ENCODE data around the gene CYBRD1.

Gene CYBRD1

GRCh38 chr2:171541202-171541887 is 19.1 kb downstream of the CYBRD1 start:
- no peaks in the 10 kb centered on the region for H3K9me3 ChIP-seq (ENCODE audit: control insufficient read depth, low read length)
- H3K4me1 ChIP-seq (ENCODE audit: control insufficient read depth, insufficient read depth, low read length), result no peaks in the 10 kb centered on the region

DNA sequence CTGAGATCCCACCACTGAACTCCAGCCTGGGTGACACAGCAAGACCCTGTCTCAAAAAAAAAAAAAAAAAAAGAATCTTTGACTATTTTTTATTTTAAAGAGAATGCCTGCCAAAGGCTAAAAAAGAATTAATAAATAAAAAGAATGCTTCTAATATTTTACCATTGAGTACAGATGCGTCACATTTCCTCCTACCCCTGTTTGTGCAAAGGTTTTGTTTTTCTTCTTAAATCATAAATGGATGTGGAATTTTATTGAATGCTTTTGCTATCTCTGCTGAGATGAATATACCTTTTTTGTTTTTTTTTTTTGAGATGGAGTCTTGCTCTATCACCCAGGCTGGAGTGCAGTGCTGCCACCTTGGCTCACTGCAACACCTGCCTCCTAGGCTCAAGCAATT is 22.8 kb downstream of the CYBRD1 start:
- H3K4me1 ChIP-seq (ENCODE audit: control insufficient read depth, insufficient read depth, low read length), result no peaks in the 10 kb centered on the region
- H3K27me3 ChIP-seq (ENCODE audit: control insufficient read depth, insufficient read depth, low read length), result no peaks in the 10 kb centered on the region
- H3K9me3 ChIP-seq (ENCODE audit: control insufficient read depth, low read length), result no peaks in the 10 kb centered on the region
- no peak overlapping the region for H3K9ac ChIP-seq (ENCODE audit: low read length)
- no peak overlapping the region for H3K4me3 ChIP-seq (ENCODE audit: low read length)
- no peaks in the 10 kb centered on the region for H3K36me3 ChIP-seq (ENCODE audit: control insufficient read depth, insufficient read depth, low read length)

More at GRCh38 chr2:171541202-171541887, 19.1 kb downstream of the CYBRD1 start:
- Histone ChIP-seq H3K27me3 (ENCODE audit: control insufficient read depth, insufficient read depth, low read length) (no peaks in the 10 kb centered on the region), H3K36me3 (ENCODE audit: control insufficient read depth, insufficient read depth, low read length) (no peaks in the 10 kb centered on the region), H3K9ac (ENCODE audit: low read length) (no peak overlapping the region), H3K4me3 (ENCODE audit: low read length) (no peak overlapping the region)

- Histone ChIP-seq H3K9ac (ENCODE audit: low read length) (no peak overlapping the region), H3K9me3 (ENCODE audit: control insufficient read depth, low read length) (no peaks in the 10 kb centered on the region), H3K27me3 (ENCODE audit: control insufficient read depth, insufficient read depth, low read length) (no peaks in the 10 kb centered on the region), H3K4me3 (ENCODE audit: low read length) (no peak overlapping the region), H3K4me1 (ENCODE audit: control insufficient read depth, insufficient read depth, low read length) (no peaks in the 10 kb centered on the region), H3K36me3 (ENCODE audit: control insufficient read depth, insufficient read depth, low read length) (no peaks in the 10 kb centered on the region)
These were observed 25.0 kb downstream of the CYBRD1 start for GRCh38 chr2:171547256-171547655.

- H3K9me3 ChIP-seq (ENCODE audit: control insufficient read depth, low read length), result no peaks in the 10 kb centered on the region
- no peak overlapping the region for H3K4me3 ChIP-seq (ENCODE audit: low read length)
- H3K27me3 ChIP-seq (ENCODE audit: control insufficient read depth, insufficient read depth, low read length), result no peaks in the 10 kb centered on the region
- H3K9ac ChIP-seq (ENCODE audit: low read length), result no peak overlapping the region
- no peaks in the 10 kb centered on the region for H3K36me3 ChIP-seq (ENCODE audit: control insufficient read depth, insufficient read depth, low read length)
- H3K4me1 ChIP-seq (ENCODE audit: control insufficient read depth, insufficient read depth, low read length), result no peaks in the 10 kb centered on the region
These were observed 25.4 kb downstream of the CYBRD1 start for GRCh38 chr2:171547720-171548119.

- Histone ChIP-seq H3K9me3 (ENCODE audit: control insufficient read depth, low read length) (no peaks in the 10 kb centered on the region), H3K9ac (ENCODE audit: low read length) (no peak overlapping the region), H3K4me1 (ENCODE audit: control insufficient read depth, insufficient read depth, low read length) (no peaks in the 10 kb centered on the region), H3K4me3 (ENCODE audit: low read length) (no peak overlapping the region), H3K36me3 (ENCODE audit: control insufficient read depth, insufficient read depth, low read length) (no peaks in the 10 kb centered on the region), H3K27me3 (ENCODE audit: control insufficient read depth, insufficient read depth, low read length) (no peaks in the 10 kb centered on the region)
These were observed 28.3 kb downstream of the CYBRD1 start for GRCh38 chr2:171550613-171551012.

GRCh38 chr2:171551836-171552235 is 29.6 kb downstream of the CYBRD1 start:
- Histone ChIP-seq H3K4me1 (ENCODE audit: control insufficient read depth, insufficient read depth, low read length) (no peaks in the 10 kb centered on the region), H3K27me3 (ENCODE audit: control insufficient read depth, insufficient read depth, low read length) (no peaks in the 10 kb centered on the region), H3K9ac (ENCODE audit: low read length) (no peak overlapping the region), H3K9me3 (ENCODE audit: control insufficient read depth, low read length) (no peaks in the 10 kb centered on the region), H3K36me3 (ENCODE audit: control insufficient read depth, insufficient read depth, low read length) (no peaks in the 10 kb centered on the region), H3K4me3 (ENCODE audit: low read length) (no peak overlapping the region)

DNA sequence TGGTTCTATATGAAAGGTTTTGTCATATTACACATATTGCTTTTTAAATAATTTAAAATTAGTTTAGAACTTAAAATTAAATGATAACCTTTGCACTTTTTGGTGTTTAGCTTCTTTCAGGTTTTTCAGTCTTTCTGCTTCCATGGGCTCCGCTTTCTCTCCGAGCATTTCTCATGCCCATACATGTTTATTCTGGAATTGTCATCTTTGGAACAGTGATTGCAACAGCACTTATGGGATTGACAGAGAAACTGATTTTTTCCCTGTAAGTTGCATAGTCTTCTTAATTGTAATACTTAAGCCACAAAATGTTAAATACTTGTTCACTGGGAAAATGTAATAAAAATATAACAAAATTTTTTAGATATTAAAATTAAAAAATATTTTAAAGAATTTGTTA is 31.0 kb downstream of the CYBRD1 start:
- no peaks in the 10 kb centered on the region for H3K9me3 ChIP-seq (ENCODE audit: control insufficient read depth, low read length)
- H3K4me1 ChIP-seq (ENCODE audit: control insufficient read depth, insufficient read depth, low read length), result no peaks in the 10 kb centered on the region
- H3K27me3 ChIP-seq (ENCODE audit: control insufficient read depth, insufficient read depth, low read length), result no peaks in the 10 kb centered on the region
- H3K4me3 ChIP-seq (ENCODE audit: low read length), result no peak overlapping the region
- no peaks in the 10 kb centered on the region for H3K36me3 ChIP-seq (ENCODE audit: control insufficient read depth, insufficient read depth, low read length)
- H3K9ac ChIP-seq (ENCODE audit: low read length), result no peak overlapping the region

GRCh38 chr2:171553858-171554257 is 31.6 kb downstream of the CYBRD1 start:
- H3K27me3 ChIP-seq (ENCODE audit: control insufficient read depth, insufficient read depth, low read length), result no peaks in the 10 kb centered on the region
- no peak overlapping the region for H3K9ac ChIP-seq (ENCODE audit: low read length)
- no peak overlapping the region for H3K4me3 ChIP-seq (ENCODE audit: low read length)
- H3K4me1 ChIP-seq (ENCODE audit: control insufficient read depth, insufficient read depth, low read length), result no peaks in the 10 kb centered on the region
- no peaks in the 10 kb centered on the region for H3K9me3 ChIP-seq (ENCODE audit: control insufficient read depth, low read length)
- no peaks in the 10 kb centered on the region for H3K36me3 ChIP-seq (ENCODE audit: control insufficient read depth, insufficient read depth, low read length)

DNA sequence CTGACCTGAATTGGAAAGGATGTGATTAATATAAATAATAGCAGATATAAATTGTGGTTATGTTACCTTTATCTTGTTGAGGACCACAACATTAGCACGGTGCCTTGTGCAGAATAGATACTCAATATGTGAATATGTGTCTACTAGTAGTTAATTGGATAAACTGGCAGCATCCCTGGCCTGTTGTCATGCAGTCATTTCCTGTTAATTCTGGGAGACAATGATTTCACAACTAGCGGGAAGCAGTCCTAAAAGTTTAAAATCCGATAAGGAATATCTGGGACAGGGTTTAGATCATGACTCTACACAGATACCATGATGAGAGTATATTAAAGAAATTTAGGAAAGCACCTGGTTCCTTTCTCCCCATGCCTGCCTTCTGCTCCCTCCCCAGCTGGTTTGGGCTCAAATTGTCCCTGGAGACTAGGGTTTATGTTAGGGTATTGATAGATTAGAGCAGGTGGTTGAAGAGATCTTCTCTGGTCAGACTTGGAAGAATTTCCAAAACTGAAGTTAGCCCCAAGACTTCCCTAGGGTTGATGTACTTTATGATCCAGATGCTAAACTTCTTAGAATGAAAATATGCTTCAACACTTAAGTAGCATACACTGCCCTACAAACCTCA is 32.8 kb downstream of the CYBRD1 start:
- no peaks in the 10 kb centered on the region for H3K9me3 ChIP-seq (ENCODE audit: control insufficient read depth, low read length)
- no peak overlapping the region for H3K4me3 ChIP-seq (ENCODE audit: low read length)
- H3K36me3 ChIP-seq (ENCODE audit: control insufficient read depth, insufficient read depth, low read length), result no peaks in the 10 kb centered on the region

DNA sequence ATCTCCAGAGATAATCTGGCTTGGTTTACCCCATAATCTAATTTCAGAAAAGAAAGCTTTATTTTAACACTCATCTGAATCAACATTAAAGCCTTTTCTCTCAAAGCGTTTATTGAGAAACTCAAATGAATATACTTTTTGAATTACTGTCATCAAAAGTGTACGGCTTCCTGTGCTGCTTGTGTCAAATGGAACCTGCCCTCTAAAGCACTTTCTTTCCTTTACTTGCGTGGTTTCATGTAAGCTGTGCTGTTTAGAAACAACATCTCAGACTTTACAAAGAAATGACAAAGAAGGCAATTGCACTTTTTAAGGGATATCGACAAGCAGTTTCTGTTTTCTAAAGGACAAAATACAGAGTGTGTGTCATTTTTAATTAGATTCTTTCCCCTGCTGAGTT is 35.1 kb downstream of the CYBRD1 start:
- H3K9me3 ChIP-seq (ENCODE audit: control insufficient read depth, low read length), result no peaks in the 10 kb centered on the region
- no peaks in the 10 kb centered on the region for H3K36me3 ChIP-seq (ENCODE audit: control insufficient read depth, insufficient read depth, low read length)
- H3K9ac ChIP-seq (ENCODE audit: low read length), result no peak overlapping the region

More for the DNA sequence above, 32.8 kb downstream of the CYBRD1 start:
- Histone ChIP-seq H3K27me3 (ENCODE audit: control insufficient read depth, insufficient read depth, low read length) (no peaks in the 10 kb centered on the region), H3K4me1 (ENCODE audit: control insufficient read depth, insufficient read depth, low read length) (no peaks in the 10 kb centered on the region), H3K9ac (ENCODE audit: low read length) (no peak overlapping the region)

DNA sequence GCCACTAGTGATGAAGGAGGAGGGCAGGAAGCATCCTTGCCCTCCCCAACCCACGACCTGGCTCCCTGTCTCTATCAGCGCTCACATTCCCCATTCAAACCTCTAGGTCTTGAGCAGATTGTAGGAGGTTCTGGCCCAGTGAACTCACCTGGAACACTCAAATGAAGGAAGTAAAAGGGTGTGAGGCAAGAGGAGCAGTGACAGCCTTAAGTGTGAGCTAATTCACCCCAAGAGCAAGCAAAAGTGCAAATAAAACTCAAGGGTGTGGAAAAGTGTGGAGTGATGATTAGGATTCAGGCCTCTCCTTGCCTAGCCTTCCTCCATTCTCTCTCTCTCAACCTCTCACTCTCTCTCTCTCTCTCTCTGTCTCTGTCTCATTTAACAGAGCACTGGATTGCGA is 41.0 kb downstream of the CYBRD1 start:
- Histone ChIP-seq H3K4me3 (ENCODE audit: low read length) (no peak overlapping the region), H3K4me1 (ENCODE audit: control insufficient read depth, insufficient read depth, low read length) (peaks cover 5% of the 10 kb centered on the region), H3K9ac (ENCODE audit: low read length) (no peak overlapping the region), H3K36me3 (ENCODE audit: control insufficient read depth, insufficient read depth, low read length) (no peaks in the 10 kb centered on the region), H3K9me3 (ENCODE audit: control insufficient read depth, low read length) (no peaks in the 10 kb centered on the region), H3K27me3 (ENCODE audit: control insufficient read depth, insufficient read depth, low read length) (no peaks in the 10 kb centered on the region)

More for the DNA sequence above, 35.1 kb downstream of the CYBRD1 start:
- Histone ChIP-seq H3K4me3 (ENCODE audit: low read length) (no peak overlapping the region), H3K4me1 (ENCODE audit: control insufficient read depth, insufficient read depth, low read length) (no peaks in the 10 kb centered on the region), H3K27me3 (ENCODE audit: control insufficient read depth, insufficient read depth, low read length) (no peaks in the 10 kb centered on the region)

GRCh38 chr2:171564463-171564862 is 42.2 kb downstream of the CYBRD1 start:
- no peaks in the 10 kb centered on the region for H3K36me3 ChIP-seq (ENCODE audit: control insufficient read depth, insufficient read depth, low read length)
- H3K4me3 ChIP-seq (ENCODE audit: low read length), result no peak overlapping the region
- no peaks in the 10 kb centered on the region for H3K9me3 ChIP-seq (ENCODE audit: control insufficient read depth, low read length)
- no peaks in the 10 kb centered on the region for H3K27me3 ChIP-seq (ENCODE audit: control insufficient read depth, insufficient read depth, low read length)
- peaks cover 5% of the 10 kb centered on the region for H3K4me1 ChIP-seq (ENCODE audit: control insufficient read depth, insufficient read depth, low read length)
- H3K9ac ChIP-seq (ENCODE audit: low read length), result no peak overlapping the region

All from mucosa of stomach (tissue), 1 donor.